Heart left ventricle (tissue), 16 donors: ENCODE results near the gene PRR13. TPM values are rescaled to one million over a fixed set of nuclear protein-coding genes. Genes with fewer than 3 reads are reported as not detected.
"Not testable (repeated sequence)": the region's sequence is repeated elsewhere in the genome, so short reads cannot be mapped to it uniquely, and the experiment has no call there.

ENCODE experiments used
- ATAC-seq, 4 donors: fragments of 200-7000 bp; cut with Tn5 transposase; one replicate each; pipeline ENCODE4 v1.9.1; 2020 to 2022; ENCODE audit warnings: moderate library complexity in 4 of 4, mild to moderate bottlenecking in 3 of 4, moderate number of reproducible peaks in 1 of 4
- DNase-seq, 5 donors: peaks; one replicate each; pipeline ENCODE4 v3.0.0-alpha.2; 2020
- H3K27ac ChIP-seq, 12 donors: fragments of 200-600 bp; sonication (generic) in 4 of 12; one replicate each; pipeline versions ENCODE4 v1.5.0 to v1.8.0; 2016 to 2022; ENCODE audit warnings: mild to moderate bottlenecking in 2 of 12
- H3K27me3 ChIP-seq, 9 donors: fragments of 200-600 bp; sonication (generic) in 2 of 9; one replicate each; pipeline versions ENCODE4 v1.5.1 to v1.8.0; 2016 to 2022; ENCODE audit warnings: mild to moderate bottlenecking in 3 of 9
- H3K36me3 ChIP-seq, 9 donors: fragments of 200-600 bp; sonication (generic) in 2 of 9; one replicate each; pipeline versions ENCODE4 v1.5.0 to v1.8.0; 2018 to 2022; ENCODE audit warnings: mild to moderate bottlenecking in 2 of 9
- H3K4me1 ChIP-seq, 12 donors: fragments of 200-600 bp; sonication (generic) in 4 of 12; one replicate each; pipeline versions ENCODE4 v1.5.0 to v1.8.0; 2016 to 2022; ENCODE audit warnings: mild to moderate bottlenecking in 3 of 12
- H3K4me3 ChIP-seq, 12 donors: fragments of 200-600 bp; sonication (generic) in 4 of 12; one replicate each; pipeline versions ENCODE4 v1.5.0 to v1.8.0; 2017 to 2022; ENCODE audit warnings: mild to moderate bottlenecking in 9 of 12, moderate library complexity in 4 of 12
- H3K9me3 ChIP-seq, 12 donors: fragments of 200-600 bp; sonication (generic) in 4 of 12; one replicate each; pipeline versions ENCODE4 v1.5.0 to v1.8.0; 2016 to 2022; ENCODE audit warnings: mild to moderate bottlenecking in 1 of 12
- CTCF ChIP-seq, 12 donors: fragments of 200-600 bp; sonication (generic) in 4 of 12; IDR thresholded peaks; one replicate each; pipeline versions ENCODE4 v1.5.0 to v1.8.0; 2018 to 2022; ENCODE audit warnings: antibody characterized with exemption in 12 of 12, mild to moderate bottlenecking in 5 of 12
- POLR2A ChIP-seq, 2 donors: fragments of 450-650 bp; IDR thresholded peaks; one replicate each; pipeline ENCODE4 v1.6.1; 2017; ENCODE audit warnings: antibody characterized with exemption in 2 of 2, mild to moderate bottlenecking in 2 of 2, moderate library complexity in 2 of 2
- WGBS, 4 donors: extraction: QIAGEN DNeasy Blood & Tissue Kit in 2 of 4; methylation state at CpG; one replicate each; pipeline versions ENCODE4 v1.1.5 to v1.1.7; 2013 to 2018; 5-methylcytosine and 5-hydroxymethylcytosine counted together
- intact Hi-C, 10 donors: fragments of 100-400 bp; cut with DNase I; formaldehyde crosslinking; loops; one replicate each; pipeline versions ENCODE4 v1.11.1 to v1.14.2; 2022
- long read RNA-seq, 3 donors: library from polyadenylated mRNA; unstranded; transcript quantifications; one replicate each; pipeline ENCODE4 v2.0.0, GENCODE V29; 2020 to 2021
- polyA plus RNA-seq, 2 donors: library from polyadenylated mRNA; stranded (reverse); fragments of 200-250 nt; gene quantifications; one replicate each; pipeline ENCODE4 v1.2.3, GENCODE V29; 2013
- total RNA-seq, 9 donors: library from RNA; depleted of rRNA in 2 of 9; stranded (reverse); fragments of >200 nt in 2 of 9; fragmentation: NEBNext Ultra II Directional in 3 of 9; extraction: Animal tissue kit (Norgen Biotek cat#: 25700) in 3 of 9; gene quantifications; one replicate each; pipeline versions ENCODE4 v1.1.0 to v1.2.4, GENCODE V29; 2016 to 2023
- donor health status: ischemic (EF 13 %, LVEDD 7.1; RV severe dilation, severe dysfunction).
- donor health status: healthy with polysubstance abuse.
- donor health status: DM: no; HTN: yes; CAD: no.
- donor health status: DM: no; HTN: no; CAD: no.
- donor health status: ischemic (EF 25% LVEDD 6.9; RV normal size, moderate dysfunction).
- donor health status: ischemic (EF 25% LVEDD 5.7; RV mildly dilated, moderate dysfunction).
- donor health status: healthy.
- donor health status: DM: yes; HTN: yes; CAD: no.
- donor health status: ischemic (EF 35%, LVEDD 5.7; RV mildly dilated, moderate dysfunction).
- donor health status: nonischemic (EF 11% LVEDD 7.7; RV severe dilation, severe dysfunction).
- donor health status: DM: yes; HTN: yes; CAD: no.
- donor health status: PGD.
- donor health status: ischemic (EF 29% LVEDD 5.4; RV normal size, mild dysfunction).
- donor health status: nonischemic (EF 23%, LVEDD 6.1; RV moderate dilation, normal function).

Gene PRR13, protein sequence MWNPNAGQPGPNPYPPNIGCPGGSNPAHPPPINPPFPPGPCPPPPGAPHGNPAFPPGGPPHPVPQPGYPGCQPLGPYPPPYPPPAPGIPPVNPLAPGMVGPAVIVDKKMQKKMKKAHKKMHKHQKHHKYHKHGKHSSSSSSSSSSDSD
- total RNA-seq (100 to 1,000 TPM in 1 of 9 donors, 10 to 100 TPM in 8; 25.7 to 100 (median 53.1) TPM), polyA plus RNA-seq (100 to 1,000 TPM in 1 of 2 donors, 10 to 100 TPM in 1; 39.5 to 121 TPM)
- long read RNA-seq, donor 1, transcript PRR13-202 (4 exons, 1,229 nt): major isoform, 11 of 12 reads
- long read RNA-seq, donor 1, partial matches to known transcripts: 0 of 12 reads
- long read RNA-seq, donor 1, other reads (novel, unspliced or antisense): 0 of 12 reads
- long read RNA-seq, donor 2, transcript PRR13-209 (4 exons, 625 nt): minor isoform, 8 of 55 reads
- long read RNA-seq, donor 2, transcript PRR13-202 (4 exons, 1,229 nt): major isoform, 41 of 55 reads
- long read RNA-seq, donor 2, partial matches to known transcripts: 5 of 55 reads
- long read RNA-seq, donor 2, other reads (novel, unspliced or antisense): 0 of 55 reads
- long read RNA-seq, donor 3, transcript PRR13-202 (4 exons, 1,229 nt): major isoform, 32 of 39 reads
- long read RNA-seq, donor 3, partial matches to known transcripts: 4 of 39 reads
- long read RNA-seq, donor 3, other reads (novel, unspliced or antisense): 0 of 39 reads

- peak; percentile 99 for ATAC-seq
- DNase-seq: peak; percentile 98 to 99 (median 99)
- H3K9me3 ChIP-seq: no peaks in the 10 kb centered on the region
- WGBS, 4 donors: 0 to 1% (median 1%) methylated on average over 27 to 31 of the region's 31 CpGs
- H3K27ac ChIP-seq: peak within 1 kb of the TSS; percentile 73 to 93 (median 89)
- intact Hi-C loops: loop anchor here in 1 of 10 donors (2.0 kb wide), 1 partner anchor 60 kb away; the partner anchor contains the start of gene TARBP2
- peak; percentile 50 to 92 for TF ChIP-seq POLR2A (IDR thresholded peaks at IDR 0.05)
- no peak for TF ChIP-seq CTCF (IDR thresholded peaks at IDR 0.05)
- peaks cover 0 to 28% (median 24%) of the 10 kb centered on the region in 9 donors for H3K36me3 ChIP-seq
- peak within 1 kb of the TSS; percentile 58 to 95 (median 70) for H3K4me3 ChIP-seq
- peaks cover 5 to 37% (median 12%) of the 10 kb centered on the region in 12 donors for H3K4me1 ChIP-seq
- no peaks in the 10 kb centered on the region for H3K27me3 ChIP-seq
These were observed at the start of gene PRR13 for GRCh38 chr12:53441040-53441833. PRR13 (plus strand) TSS chr12:53441734; CDS start chr12:53442715, 981 bp downstream.

- H3K4me1 ChIP-seq: peaks cover 0 to 21% (median 1%) of the 10 kb centered on the region in 12 donors
- H3K36me3 ChIP-seq: peaks cover 0 to 61% (median 21%) of the 10 kb centered on the region in 9 donors
- 92 to 96% (median 95%) methylated on average over 7 of the region's 7 CpGs for WGBS, 4 donors
- no peak for TF ChIP-seq CTCF (IDR thresholded peaks at IDR 0.05)
- TF ChIP-seq POLR2A (IDR thresholded peaks at IDR 0.05): no peak
- intact Hi-C loops: no loop called here
- no peaks in the 10 kb centered on the region for H3K9me3 ChIP-seq
- H3K4me3 ChIP-seq: no peak overlapping the region
- no peaks in the 10 kb centered on the region for H3K27me3 ChIP-seq
- ATAC-seq (no peak), DNase-seq (no peak)
- no peak overlapping the region for H3K27ac ChIP-seq
These were observed 41.6 kb upstream of the PRR13 start for GRCh38 chr12:53399896-53400295.

DNA sequence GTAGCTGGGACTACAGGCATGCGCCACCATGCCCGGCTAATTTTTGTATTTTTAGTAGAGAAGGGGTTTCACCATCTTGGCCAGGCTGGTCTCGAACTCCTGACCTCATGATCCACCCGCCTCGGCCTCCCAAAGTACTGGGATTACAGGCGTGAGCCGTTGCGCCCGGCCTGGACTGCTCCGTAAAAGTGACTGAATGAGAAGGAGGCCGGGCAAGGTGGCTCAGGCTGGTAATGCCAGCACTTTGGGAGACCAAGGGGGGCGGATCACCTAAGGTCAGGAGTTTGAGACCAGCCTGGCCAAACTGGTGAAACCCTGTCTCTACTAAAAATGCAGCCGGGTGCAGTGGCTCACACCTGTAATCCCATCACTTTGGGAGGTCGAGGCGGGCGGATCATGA is 39.2 kb upstream of the PRR13 start:
- H3K27me3 ChIP-seq, H3K27ac ChIP-seq, H3K4me3 ChIP-seq, ATAC-seq, H3K9me3 ChIP-seq, DNase-seq, intact Hi-C loops: not testable (repeated sequence)
- 96 to 98% (median 97%) methylated on average over 16 of the region's 16 CpGs for WGBS, 4 donors
- Histone ChIP-seq H3K4me1 (peaks cover 0 to 15% (median 0%) of the 10 kb centered on the region in 12 donors), H3K36me3 (peaks cover 0 to 57% (median 28%) of the 10 kb centered on the region in 9 donors)

GRCh38 chr12:53402871-53403270 is 38.7 kb upstream of the PRR13 start:
- TF ChIP-seq POLR2A (IDR thresholded peaks at IDR 0.05) (no peak), CTCF (IDR thresholded peaks at IDR 0.05) (no peak)
- ATAC-seq (no peak), DNase-seq (no peak)
- intact Hi-C loops: no loop called here
- no peak overlapping the region for H3K27ac ChIP-seq
- H3K27me3 ChIP-seq: no peaks in the 10 kb centered on the region
- H3K4me3 ChIP-seq: no peak overlapping the region
- peaks cover 0 to 61% (median 33%) of the 10 kb centered on the region in 9 donors for H3K36me3 ChIP-seq
- peaks cover 0 to 10% (median 0%) of the 10 kb centered on the region in 12 donors for H3K4me1 ChIP-seq
- 74 to 87% (median 78%) methylated on average over 7 of the region's 7 CpGs for WGBS, 4 donors
- no peaks in the 10 kb centered on the region for H3K9me3 ChIP-seq
